Activated T-cell treated with anti-CD3 and anti-CD28 coated beads, Interleukin-2, amount 50 U/mL, for 4 hours (primary cell): ENCODE data around the gene CLEC10A. TPM values are rescaled to one million over a fixed set of nuclear protein-coding genes. Genes with fewer than 3 reads are reported as not detected.
"Not testable (repeated sequence)": the region's sequence is repeated elsewhere in the genome, so short reads cannot be mapped to it uniquely, and the experiment has no call there.

Experiments
- ATAC-seq, 2 donors: fragments of 200-7000 bp; cut with Tn5 transposase; one replicate each; pipeline ENCODE4 v1.10.0; 2021
- DNase-seq: peaks from one replicate; pipeline ENCODE4 v3.0.0-alpha.2; 2020
- H3K27me3 Mint-ChIP-seq: one replicate; pipeline ENCODE4 v1.8.0; 2021; ENCODE audit warnings: low read depth, mixed read lengths
- H3K36me3 Mint-ChIP-seq: one replicate; pipeline ENCODE4 v1.8.0; 2022; ENCODE audit warnings: mixed read lengths; ENCODE audit not compliant: insufficient read depth
- H3K4me1 Mint-ChIP-seq: one replicate; pipeline ENCODE4 v1.8.0; 2021; ENCODE audit warnings: low read depth, mixed read lengths
- H3K4me3 Mint-ChIP-seq: one replicate; pipeline ENCODE4 v1.8.0; 2021; ENCODE audit warnings: mild to moderate bottlenecking, moderate library complexity, mixed read lengths
- H3K9me3 Mint-ChIP-seq: one replicate; pipeline ENCODE4 v1.8.0; 2021; ENCODE audit warnings: mixed read lengths
- total RNA-seq, 3 donors: library from RNA; stranded (reverse); gene quantifications; one replicate each; pipeline ENCODE4 v1.2.1, GENCODE V29; 2021

CLEC10A gene
- total RNA-seq, 3 donors from 2014 or later = not detected

GRCh38 chr17:7112510-7113108 is 32.6 kb upstream of the CLEC10A start:
- no peak for ATAC-seq
- Mint-ChIP-seq H3K27me3 (peaks cover 4% of the 10 kb centered on the region), H3K4me3 (no peak overlapping the region), H3K36me3 (no peaks in the 10 kb centered on the region), H3K4me1 (peaks cover 11% of the 10 kb centered on the region), H3K9me3 (no peaks in the 10 kb centered on the region)
- DNase-seq = no peak

GRCh38 chr17:7111784-7112509 is 31.9 kb upstream of the CLEC10A start:
- Mint-ChIP-seq H3K27me3 (peaks cover 7% of the 10 kb centered on the region), H3K9me3 (no peaks in the 10 kb centered on the region), H3K4me3 (no peak overlapping the region), H3K36me3 (no peaks in the 10 kb centered on the region), H3K4me1 (peaks cover 11% of the 10 kb centered on the region)
- ATAC-seq = no peak
- DNase-seq = no peak

- Mint-ChIP-seq H3K27me3 (peaks cover 7% of the 10 kb centered on the region), H3K4me3 (no peak overlapping the region), H3K4me1 (peaks cover 11% of the 10 kb centered on the region)
Observed at GRCh38 chr17:7110617-7111306, 30.7 kb upstream of the CLEC10A start.

DNA sequence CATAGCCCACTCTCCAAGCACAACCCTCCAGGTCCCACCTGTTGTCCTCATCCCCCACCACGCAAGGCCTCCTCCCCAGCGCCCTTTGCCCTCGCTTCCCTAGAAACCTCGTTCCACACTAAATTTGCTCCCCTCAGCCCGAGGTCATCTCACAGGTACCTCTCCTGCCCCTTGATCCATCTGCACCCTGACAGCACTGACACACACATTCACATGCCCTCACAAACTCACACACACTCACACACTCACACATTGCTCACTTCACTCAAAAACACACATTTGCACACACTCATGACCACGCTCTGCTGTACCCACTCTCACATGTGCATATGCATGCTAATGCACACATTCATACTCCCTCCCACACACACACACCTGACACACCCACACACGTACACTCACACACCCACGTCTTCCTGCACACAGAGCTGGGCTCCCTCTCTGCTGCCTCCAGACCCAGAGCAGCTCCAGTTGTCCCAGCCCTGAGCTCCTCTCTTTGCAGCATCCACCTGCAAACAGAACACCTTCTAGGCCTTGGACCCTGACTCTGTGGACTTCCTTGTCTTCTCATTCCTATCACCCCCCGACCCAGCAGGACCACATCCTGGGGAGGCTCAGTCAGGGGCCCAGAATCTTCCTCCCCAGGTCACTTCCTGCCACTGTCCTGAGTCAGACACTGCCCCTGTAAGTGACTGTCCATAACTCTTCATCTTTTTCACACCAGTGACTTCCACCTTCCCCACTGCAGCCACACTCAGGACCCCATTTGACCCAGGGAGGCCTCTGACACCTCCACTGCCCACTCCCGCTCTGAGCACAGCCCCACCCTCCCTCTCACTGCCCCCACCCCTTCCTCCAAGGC is 29.6 kb upstream of the CLEC10A start:
- Mint-ChIP-seq H3K4me1 (peaks cover 11% of the 10 kb centered on the region), H3K4me3 (no peak overlapping the region), H3K9me3 (no peaks in the 10 kb centered on the region), H3K27me3 (peaks cover 7% of the 10 kb centered on the region), H3K36me3 (no peaks in the 10 kb centered on the region)
- no peak for DNase-seq
- no peak for ATAC-seq

More at GRCh38 chr17:7110617-7111306, 30.7 kb upstream of the CLEC10A start:
- no peak for ATAC-seq
- no peak for DNase-seq
- no peaks in the 10 kb centered on the region for H3K9me3 Mint-ChIP-seq
- H3K36me3 Mint-ChIP-seq = no peaks in the 10 kb centered on the region

DNA sequence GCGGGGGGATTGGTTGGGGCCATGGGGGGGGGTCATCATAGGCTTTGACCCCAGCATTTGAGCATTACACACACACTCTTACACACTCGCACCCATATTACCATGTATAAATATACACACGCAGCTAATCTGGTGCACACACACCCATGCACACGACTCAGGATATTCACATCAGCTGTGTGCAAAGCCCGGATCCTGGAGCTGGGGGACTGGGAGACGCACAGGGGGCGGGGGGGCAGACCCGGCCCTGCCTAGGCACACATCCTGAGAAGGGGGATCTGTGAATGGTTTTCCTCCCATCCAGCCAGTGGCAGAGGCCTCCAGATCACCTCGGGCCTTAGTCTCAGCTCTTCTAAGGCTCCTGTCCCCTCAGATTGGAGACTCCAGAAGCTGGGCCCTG is 28.9 kb upstream of the CLEC10A start:
- H3K4me3 Mint-ChIP-seq = no peak overlapping the region
- ATAC-seq (no peak), DNase-seq (no peak)
- peaks cover 11% of the 10 kb centered on the region for H3K4me1 Mint-ChIP-seq
- H3K9me3 Mint-ChIP-seq = no peaks in the 10 kb centered on the region
- peaks cover 7% of the 10 kb centered on the region for H3K27me3 Mint-ChIP-seq
- H3K36me3 Mint-ChIP-seq = no peaks in the 10 kb centered on the region

- Mint-ChIP-seq H3K36me3 (no peaks in the 10 kb centered on the region), H3K4me3 (no peak overlapping the region), H3K4me1 (peaks cover 11% of the 10 kb centered on the region), H3K9me3 (no peaks in the 10 kb centered on the region), H3K27me3 (peaks cover 7% of the 10 kb centered on the region)
- ATAC-seq (no peak), DNase-seq (no peak)
Observed at GRCh38 chr17:7108560-7108925, 28.5 kb upstream of the CLEC10A start.

GRCh38 chr17:7107795-7108559 is 27.9 kb upstream of the CLEC10A start:
- Mint-ChIP-seq H3K36me3 (no peaks in the 10 kb centered on the region), H3K9me3 (no peaks in the 10 kb centered on the region), H3K4me3 (no peak overlapping the region), H3K4me1 (peaks cover 11% of the 10 kb centered on the region), H3K27me3 (peaks cover 11% of the 10 kb centered on the region)
- ATAC-seq (no peak), DNase-seq (no peak)

- no peak overlapping the region for H3K4me3 Mint-ChIP-seq
- DNase-seq = no peak
Observed at GRCh38 chr17:7107012-7107754, 27.1 kb upstream of the CLEC10A start.

GRCh38 chr17:7102421-7102820 is 22.4 kb upstream of the CLEC10A start:
- DNase-seq (no peak), ATAC-seq (no peak)
- Mint-ChIP-seq H3K27me3 (peaks cover 18% of the 10 kb centered on the region), H3K4me3 (no peak overlapping the region), H3K4me1 (no peaks in the 10 kb centered on the region), H3K9me3 (no peaks in the 10 kb centered on the region), H3K36me3 (no peaks in the 10 kb centered on the region)

More at GRCh38 chr17:7107012-7107754, 27.1 kb upstream of the CLEC10A start:
- no peak for ATAC-seq
- H3K27me3 Mint-ChIP-seq = peaks cover 19% of the 10 kb centered on the region
- no peaks in the 10 kb centered on the region for H3K36me3 Mint-ChIP-seq
- H3K9me3 Mint-ChIP-seq = no peaks in the 10 kb centered on the region
- H3K4me1 Mint-ChIP-seq = peaks cover 11% of the 10 kb centered on the region

- H3K4me1 Mint-ChIP-seq = no peaks in the 10 kb centered on the region
- H3K9me3 Mint-ChIP-seq = no peaks in the 10 kb centered on the region
Observed at GRCh38 chr17:7101531-7101930, 21.5 kb upstream of the CLEC10A start.

DNA sequence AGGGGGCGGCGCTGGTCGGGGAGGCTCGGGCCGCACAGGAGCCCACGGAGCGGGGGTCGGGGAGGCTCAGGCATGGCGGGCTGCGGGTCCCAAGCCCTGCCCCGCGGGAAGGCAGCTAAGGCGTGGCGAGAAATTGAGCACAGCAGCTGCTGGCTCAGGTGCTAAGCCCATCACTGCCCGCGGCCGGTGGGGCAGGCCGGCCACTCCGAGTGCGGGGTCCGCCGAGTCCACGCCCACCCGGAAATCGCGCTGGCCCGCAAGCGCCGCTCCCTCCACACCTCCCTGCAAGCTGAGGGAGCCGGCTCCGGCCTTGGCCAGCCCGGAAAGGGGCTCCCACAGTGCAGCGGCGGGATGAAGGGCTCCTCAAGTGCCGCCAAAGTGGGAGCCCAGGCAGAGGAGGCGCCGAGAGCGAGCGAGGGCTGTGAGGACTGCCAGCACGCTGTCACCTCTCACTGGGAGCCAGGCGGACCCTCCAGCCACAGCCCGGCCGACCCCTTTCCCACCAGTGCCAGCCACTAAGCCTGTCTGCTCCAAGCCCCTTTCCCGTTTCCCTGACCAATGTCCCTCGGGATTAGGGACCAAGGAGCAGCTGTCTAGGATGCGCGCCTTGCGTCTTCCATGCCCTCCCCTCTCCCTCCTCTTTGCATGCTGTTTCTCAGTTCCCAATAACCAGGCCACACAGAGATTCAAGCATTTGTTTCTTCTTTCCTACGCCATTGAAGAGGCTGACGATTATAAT is 20.8 kb upstream of the CLEC10A start:
- H3K4me3 Mint-ChIP-seq, H3K4me1 Mint-ChIP-seq, DNase-seq, ATAC-seq, H3K9me3 Mint-ChIP-seq, H3K36me3 Mint-ChIP-seq: not testable (repeated sequence)
- H3K27me3 Mint-ChIP-seq = peaks cover 16% of the 10 kb centered on the region

More at GRCh38 chr17:7101531-7101930, 21.5 kb upstream of the CLEC10A start:
- DNase-seq = no peak
- Mint-ChIP-seq H3K27me3 (peaks cover 16% of the 10 kb centered on the region), H3K4me3 (no peak overlapping the region), H3K36me3 (no peaks in the 10 kb centered on the region)
- ATAC-seq = no peak

- no peaks in the 10 kb centered on the region for H3K9me3 Mint-ChIP-seq
- no peaks in the 10 kb centered on the region for H3K36me3 Mint-ChIP-seq
- ATAC-seq = no peak
- H3K27me3 Mint-ChIP-seq = peaks cover 18% of the 10 kb centered on the region
- peaks cover 8% of the 10 kb centered on the region for H3K4me1 Mint-ChIP-seq
- no peak overlapping the region for H3K4me3 Mint-ChIP-seq
- DNase-seq = no peak
Observed at GRCh38 chr17:7098802-7099459, 18.9 kb upstream of the CLEC10A start.
